ENCODE measurements around the gene GPC2.
"Not testable (repeated sequence)": the region's sequence is repeated elsewhere in the genome, so short reads cannot be mapped to it uniquely, and the experiment has no call there.

GPC2 gene

GRCh38 chr7:100219271-100219737 is 42.1 kb upstream of the GPC2 start:
- TF ChIP-seq CTCF (IDR thresholded peaks at IDR 0.05; ENCODE audit: insufficient read depth, low read depth, low read length, missing control alignments) = no peak
- H3K4me3 ChIP-seq (ENCODE audit: low read depth, low read length) = peak overlapping the region; percentile 66
- no peak for DNase-seq (ENCODE audit: low read depth)

- peak; percentile 73 for DNase-seq (ENCODE audit: low read depth)
- peak; percentile 46 for TF ChIP-seq CTCF (IDR thresholded peaks at IDR 0.05; ENCODE audit: insufficient read depth, low read depth, low read length, missing control alignments)
- not testable (repeated sequence) for H3K4me3 ChIP-seq (ENCODE audit: low read depth, low read length)
These were observed 40.8 kb upstream of the GPC2 start for GRCh38 chr7:100217934-100218333.

GRCh38 chr7:100215895-100216294 is 38.7 kb upstream of the GPC2 start:
- H3K4me3 ChIP-seq (ENCODE audit: low read depth, low read length) = no peak overlapping the region
- DNase-seq (ENCODE audit: low read depth) = no peak
- TF ChIP-seq CTCF (IDR thresholded peaks at IDR 0.05; ENCODE audit: insufficient read depth, low read depth, low read length, missing control alignments) = no peak

GRCh38 chr7:100214356-100214755 is 37.2 kb upstream of the GPC2 start:
- H3K4me3 ChIP-seq (ENCODE audit: low read depth, low read length); DNase-seq (ENCODE audit: low read depth): not testable (repeated sequence)

GRCh38 chr7:100213672-100214071 is 36.5 kb upstream of the GPC2 start:
- no peak for TF ChIP-seq CTCF (IDR thresholded peaks at IDR 0.05; ENCODE audit: insufficient read depth, low read depth, low read length, missing control alignments)
- no peak for DNase-seq (ENCODE audit: low read depth)

GRCh38 chr7:100212631-100213286 is 35.6 kb upstream of the GPC2 start:
- no peak for TF ChIP-seq CTCF (IDR thresholded peaks at IDR 0.05; ENCODE audit: insufficient read depth, low read depth, low read length, missing control alignments)
- no peak for DNase-seq (ENCODE audit: low read depth)
- no peak overlapping the region for H3K4me3 ChIP-seq (ENCODE audit: low read depth, low read length)

More at GRCh38 chr7:100213672-100214071, 36.5 kb upstream of the GPC2 start:
- no peak overlapping the region for H3K4me3 ChIP-seq (ENCODE audit: low read depth, low read length)

GRCh38 chr7:100211342-100211780 is 34.2 kb upstream of the GPC2 start:
- H3K4me3 ChIP-seq (ENCODE audit: low read depth, low read length) = peak overlapping the region; percentile 25
- peak; percentile 86 for DNase-seq (ENCODE audit: low read depth)
- no peak for TF ChIP-seq CTCF (IDR thresholded peaks at IDR 0.05; ENCODE audit: insufficient read depth, low read depth, low read length, missing control alignments)

Data from GM12865 (cell line).